SH-SY5Y (cell line): ENCODE data around the gene KLHL36.

Experiments
- GATA2 ChIP-seq: IDR thresholded peaks from 2 replicates; pipeline ENCODE4 v1.6.1; 2011; ENCODE audit warnings: mild to moderate bottlenecking, low read depth, low read length
- GATA3 ChIP-seq: IDR thresholded peaks from 2 replicates; pipeline ENCODE4 v1.6.1; 2011; ENCODE audit warnings: low read depth, mild to moderate bottlenecking, low read length, moderate library complexity

- TF ChIP-seq GATA2 (no peak), GATA3 (no peak)
Observed at GRCh38 chr16:84694980-84695379, 46.7 kb downstream of the KLHL36 start.
